ENCODE data around the gene CDC73.
"Not testable (repeated sequence)": the region's sequence is repeated elsewhere in the genome, so short reads cannot be mapped to it uniquely, and the experiment has no call there.

Gene CDC73

GRCh38 chr1:193113258-193113991 is 8.4 kb upstream of the CDC73 start:
- no peak for DNase-seq
- in situ Hi-C loops (cut with MboI; ENCODE audit: low pct_unique_long_range_greater_than_20kb, low sequenced_read_pairs), result no loop called here

GRCh38 chr1:193113992-193114332 is 7.9 kb upstream of the CDC73 start:
- no peak for DNase-seq
- in situ Hi-C loops (cut with MboI; ENCODE audit: low pct_unique_long_range_greater_than_20kb, low sequenced_read_pairs), result no loop called here

GRCh38 chr1:193114485-193115095 is 7.2 kb upstream of the CDC73 start:
- no peak for DNase-seq
- in situ Hi-C loops (cut with MboI; ENCODE audit: low pct_unique_long_range_greater_than_20kb, low sequenced_read_pairs), result no loop called here

DNA sequence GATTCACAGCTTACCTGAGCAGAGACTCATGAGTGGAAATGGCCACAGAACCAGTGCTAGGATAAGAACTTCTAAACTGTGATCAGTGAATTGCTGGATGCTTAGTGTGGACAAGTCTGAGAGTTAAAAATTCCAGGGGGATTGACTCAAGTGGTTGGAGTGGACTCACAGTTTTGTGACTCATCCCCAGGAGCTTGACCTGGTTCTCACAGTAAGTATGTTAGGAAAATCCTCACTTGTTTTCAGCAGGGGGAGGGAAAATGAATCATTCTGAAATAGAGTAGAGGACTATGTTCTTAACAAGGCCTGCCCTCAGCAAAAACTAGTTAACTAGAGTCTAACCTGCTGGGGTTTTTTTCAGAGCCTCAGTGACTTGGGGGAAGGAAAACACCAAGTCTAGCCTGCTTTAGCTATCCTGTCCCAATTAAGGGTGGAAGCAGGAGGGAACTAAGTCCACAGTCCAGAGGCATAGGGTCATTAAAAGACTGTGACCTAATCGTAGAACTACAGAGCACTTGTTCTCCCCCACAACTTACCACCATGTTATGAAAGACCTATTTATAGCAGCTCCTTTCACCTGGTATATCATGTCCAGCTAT is 6.1 kb upstream of the CDC73 start:
- DNase-seq, result no peak
- in situ Hi-C loops (cut with MboI; ENCODE audit: low pct_unique_long_range_greater_than_20kb, low sequenced_read_pairs), result no loop called here

GRCh38 chr1:193117167-193117566 is 4.7 kb upstream of the CDC73 start:
- DNase-seq; in situ Hi-C loops (cut with MboI; ENCODE audit: low pct_unique_long_range_greater_than_20kb, low sequenced_read_pairs): not testable (repeated sequence)

DNA sequence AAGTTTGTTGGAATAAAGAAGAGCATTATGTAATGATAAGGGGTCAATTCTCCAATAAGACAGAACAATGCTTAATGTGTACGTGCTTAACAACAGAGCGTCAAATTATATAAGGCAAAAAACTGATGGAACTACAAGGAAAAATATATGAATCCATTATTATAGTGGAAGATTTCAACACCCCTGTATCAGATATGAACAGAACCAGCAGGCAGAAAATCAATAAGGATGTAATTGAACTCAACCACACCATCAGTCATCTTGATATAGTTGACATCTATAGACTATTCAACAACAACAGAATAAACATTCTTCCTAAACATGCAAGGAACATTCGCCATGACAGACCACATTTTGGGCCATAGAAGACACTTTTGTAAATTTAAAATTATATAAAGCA is 3.6 kb upstream of the CDC73 start:
- in situ Hi-C loops (cut with MboI; ENCODE audit: low pct_unique_long_range_greater_than_20kb, low sequenced_read_pairs), result no loop called here
- no peak for DNase-seq

DNA sequence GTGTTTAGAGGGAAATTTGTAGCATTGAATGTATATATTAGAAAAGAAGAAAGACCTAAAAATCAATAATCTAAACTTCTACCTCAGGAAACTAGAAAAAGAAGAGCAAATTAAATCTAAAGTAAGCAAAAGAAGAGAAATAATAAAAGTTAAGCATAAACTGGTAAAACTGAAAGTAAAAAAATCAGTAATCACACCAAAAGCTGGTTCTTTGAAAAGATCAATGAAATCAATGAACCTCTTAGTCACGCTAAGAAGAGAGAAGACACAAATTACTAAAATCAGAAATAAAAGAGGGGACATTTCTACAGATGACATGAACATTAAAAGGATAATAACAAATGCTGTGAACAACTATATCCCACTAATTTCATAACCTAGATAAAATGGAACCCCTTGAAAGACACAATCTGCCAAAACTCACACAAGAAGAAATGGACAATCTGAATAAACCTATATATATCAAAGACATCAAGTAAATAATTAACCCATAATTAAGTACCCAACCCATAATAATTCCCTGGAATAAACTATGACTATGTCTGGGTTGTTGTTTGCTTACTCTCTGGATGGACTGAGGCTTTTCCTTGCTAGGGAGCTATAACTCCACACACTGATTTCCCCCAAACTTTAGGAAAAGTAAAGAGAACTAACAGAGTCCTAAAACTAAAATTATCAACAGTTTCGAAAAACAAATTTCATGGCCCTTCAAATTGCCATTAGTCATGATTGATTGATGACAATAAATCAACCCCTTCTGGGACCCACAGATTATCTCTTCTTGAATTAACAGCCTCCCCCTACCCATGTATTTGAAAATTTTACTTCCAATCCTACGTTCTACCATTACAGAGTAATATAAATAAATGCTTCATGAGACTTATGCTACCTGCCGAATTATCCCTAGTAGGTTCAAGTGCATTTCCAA is 2.8 kb upstream of the CDC73 start:
- no peak for DNase-seq
- in situ Hi-C loops (cut with MboI; ENCODE audit: low pct_unique_long_range_greater_than_20kb, low sequenced_read_pairs), result no loop called here

GRCh38 chr1:193120604-193121166 is 1.1 kb upstream of the CDC73 start:
- in situ Hi-C loops (cut with MboI; ENCODE audit: low pct_unique_long_range_greater_than_20kb, low sequenced_read_pairs), result no loop called here
- DNase-seq, result no peak

DNA sequence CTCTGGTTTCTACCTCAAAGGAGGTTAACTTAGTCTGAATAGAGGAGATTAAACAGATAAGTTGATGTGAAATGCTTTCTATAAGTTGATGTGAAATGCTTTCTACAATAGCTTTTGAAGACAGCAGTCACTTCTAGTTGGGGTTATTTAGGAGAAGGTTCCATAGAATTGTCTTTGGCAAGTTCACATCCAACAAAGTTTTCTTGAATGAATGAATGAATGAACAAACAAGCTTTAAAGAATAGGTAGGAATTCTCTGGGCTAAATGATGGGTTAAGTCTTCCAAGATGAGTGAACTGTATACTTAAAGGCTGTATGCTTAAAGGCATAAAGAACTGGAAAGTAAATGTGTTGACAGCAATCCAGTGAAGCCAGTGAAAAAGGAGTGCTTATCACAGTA is 1.9 kb downstream of the CDC73 start:
- in situ Hi-C loops (cut with MboI; ENCODE audit: low pct_unique_long_range_greater_than_20kb, low sequenced_read_pairs), result no loop called here
- DNase-seq, result peak; percentile 13

DNA sequence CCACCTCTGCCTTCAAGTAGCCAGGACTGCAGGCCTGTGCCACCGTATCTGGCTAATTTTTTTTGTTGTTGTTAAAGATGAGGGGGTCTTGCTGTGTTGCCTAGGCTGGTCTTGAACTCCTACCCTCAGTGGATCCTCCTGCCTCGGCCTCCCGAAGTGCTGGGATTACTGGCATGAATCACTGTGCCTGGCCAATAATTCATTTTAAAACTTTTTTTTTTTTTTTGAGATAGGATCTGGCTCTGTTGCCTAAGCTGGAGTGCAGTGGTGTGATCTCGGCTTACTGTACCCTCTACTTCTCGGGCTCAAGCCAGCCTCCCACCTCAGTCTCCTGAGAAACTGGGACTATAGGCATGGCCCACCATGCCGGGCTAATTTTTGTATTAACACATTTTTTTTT is 3.5 kb downstream of the CDC73 start:
- DNase-seq, result no peak

DNA sequence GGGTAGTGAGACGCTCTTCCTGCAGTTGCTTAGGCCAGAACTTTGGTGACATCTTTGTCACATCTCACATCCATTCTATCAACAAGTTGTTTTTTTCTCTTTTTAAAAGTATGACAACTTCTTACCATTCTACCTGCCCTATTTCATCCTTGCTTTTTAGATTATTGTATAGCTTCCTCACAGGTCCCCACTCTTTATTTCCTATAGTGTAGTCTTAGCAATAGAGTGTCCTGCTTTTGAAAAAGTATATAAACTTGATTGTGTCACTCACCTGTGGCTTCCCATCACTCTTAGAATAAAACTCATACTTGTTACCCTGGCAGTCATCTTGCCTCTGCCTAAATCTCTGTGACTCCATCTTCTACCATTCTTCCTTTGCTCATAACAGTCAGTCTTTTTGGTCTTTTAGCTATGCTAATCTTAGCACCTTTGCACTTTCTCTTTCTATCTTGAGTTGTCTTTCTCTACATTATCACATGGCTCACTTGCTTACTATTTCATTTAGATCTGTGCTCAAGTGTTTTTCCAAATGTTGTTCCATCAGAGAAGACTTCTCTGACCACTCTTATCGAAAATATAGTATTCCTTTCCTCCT is 9.5 kb downstream of the CDC73 start:
- in situ Hi-C loops (cut with MboI; ENCODE audit: low pct_unique_long_range_greater_than_20kb, low sequenced_read_pairs), result no loop called here
- DNase-seq, result no peak

More for the DNA sequence above, 3.5 kb downstream of the CDC73 start:
- in situ Hi-C loops (cut with MboI; ENCODE audit: low pct_unique_long_range_greater_than_20kb, low sequenced_read_pairs), result no loop called here

- no peak for DNase-seq
- in situ Hi-C loops (cut with MboI; ENCODE audit: low pct_unique_long_range_greater_than_20kb, low sequenced_read_pairs), result no loop called here
These were observed 18.4 kb downstream of the CDC73 start for GRCh38 chr1:193140254-193140653.

- DNase-seq, result no peak
- in situ Hi-C loops (cut with MboI; ENCODE audit: low pct_unique_long_range_greater_than_20kb, low sequenced_read_pairs), result no loop called here
These were observed 20.0 kb downstream of the CDC73 start for GRCh38 chr1:193141804-193142203.

DNA sequence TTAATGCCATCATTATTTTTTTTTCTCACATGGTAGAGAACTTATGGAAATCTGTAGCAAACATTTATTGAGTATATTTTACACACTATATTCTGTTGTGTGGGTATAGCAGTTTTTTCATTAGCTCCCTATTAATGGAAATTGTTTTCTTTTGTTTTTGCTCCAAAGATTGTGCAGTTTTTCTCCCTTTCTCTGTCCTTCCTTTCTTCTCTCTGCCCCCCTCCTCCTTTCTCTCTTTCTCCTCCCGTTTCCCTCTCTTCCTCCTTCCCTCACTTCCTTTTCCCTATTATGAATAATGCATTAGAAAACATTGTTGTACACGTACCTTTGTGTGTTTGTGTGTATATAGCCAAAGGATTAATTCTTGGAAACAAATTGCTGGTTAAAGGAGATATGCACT is 20.6 kb downstream of the CDC73 start:
- in situ Hi-C loops (cut with MboI; ENCODE audit: low pct_unique_long_range_greater_than_20kb, low sequenced_read_pairs), result no loop called here

DNA sequence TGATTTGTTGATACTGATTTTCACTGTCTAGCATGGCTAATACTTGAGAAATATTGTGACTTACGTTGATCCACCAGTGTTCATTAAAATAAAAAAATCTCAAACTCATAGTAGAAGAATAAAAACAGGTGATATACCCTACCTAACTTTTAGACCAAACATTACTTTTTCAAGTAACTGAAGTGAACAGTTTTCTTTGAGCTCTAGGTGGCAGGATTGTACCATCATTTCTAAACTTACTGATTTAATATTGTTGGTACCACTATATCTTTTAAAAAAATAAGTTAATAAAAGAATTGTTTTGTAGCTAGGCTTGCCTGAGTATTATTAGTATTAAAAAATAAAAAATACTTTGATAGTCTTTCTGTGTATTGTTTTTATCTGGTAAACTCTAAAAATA is 21.5 kb downstream of the CDC73 start:
- in situ Hi-C loops (cut with MboI; ENCODE audit: low pct_unique_long_range_greater_than_20kb, low sequenced_read_pairs), result no loop called here
- no peak for DNase-seq

More for the DNA sequence above, 20.6 kb downstream of the CDC73 start:
- DNase-seq, result no peak

GRCh38 chr1:193144361-193144938 is 22.6 kb downstream of the CDC73 start:
- in situ Hi-C loops (cut with MboI; ENCODE audit: low pct_unique_long_range_greater_than_20kb, low sequenced_read_pairs), result no loop called here
- no peak for DNase-seq

DNA sequence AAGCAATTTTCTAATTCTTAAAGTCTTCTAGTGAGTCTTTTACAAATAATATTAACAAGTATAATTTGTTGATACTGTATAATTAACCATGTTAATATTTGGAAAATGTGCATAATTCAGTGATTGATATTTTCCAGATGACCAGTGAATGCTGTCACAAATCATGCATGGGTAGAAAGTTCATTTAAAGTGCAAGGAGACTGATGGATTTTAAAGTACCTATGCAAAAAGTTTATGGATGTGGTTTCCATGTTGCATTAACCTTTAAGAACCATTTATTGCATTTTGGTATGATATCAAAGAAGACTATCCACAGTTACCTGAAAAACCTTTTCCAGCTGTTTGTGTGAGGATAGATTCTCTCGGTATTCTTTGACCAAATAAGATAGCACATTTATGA is 23.2 kb downstream of the CDC73 start:
- no peak for DNase-seq
- in situ Hi-C loops (cut with MboI; ENCODE audit: low pct_unique_long_range_greater_than_20kb, low sequenced_read_pairs), result no loop called here

DNA sequence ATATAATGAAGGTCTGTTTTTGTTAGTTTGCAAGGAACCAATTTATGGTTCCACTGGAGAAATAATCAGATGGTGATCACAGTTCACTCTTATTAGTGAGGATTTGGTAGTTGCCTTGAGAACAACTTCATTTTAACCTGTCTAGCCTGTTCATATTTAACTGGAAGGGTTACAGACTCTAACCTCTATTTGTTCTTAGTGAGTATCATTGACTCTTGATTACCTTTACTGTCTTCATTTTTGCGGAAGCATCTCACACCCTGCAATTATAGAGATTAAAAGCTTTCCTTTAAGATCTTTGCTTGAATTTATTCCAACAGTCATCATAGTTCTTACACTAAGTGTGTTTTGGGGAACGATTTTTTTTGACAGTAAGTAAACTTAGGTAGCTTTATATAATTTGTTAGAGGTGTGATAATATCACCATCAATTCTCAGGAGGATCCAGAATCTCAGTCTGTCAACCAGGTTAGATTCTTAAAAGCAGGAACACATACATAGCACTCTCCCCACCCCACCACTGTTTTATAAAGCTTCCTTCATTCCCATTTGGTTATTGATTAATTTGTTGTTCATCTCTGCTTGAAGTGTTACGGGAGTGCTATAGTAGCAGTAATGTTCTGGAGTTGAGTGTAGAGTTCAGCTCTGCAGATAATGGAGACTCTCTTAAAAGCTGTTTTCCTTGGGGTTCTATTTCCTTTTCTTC is 34.4 kb downstream of the CDC73 start:
- DNase-seq, result no peak
- in situ Hi-C loops (cut with MboI; ENCODE audit: low pct_unique_long_range_greater_than_20kb, low sequenced_read_pairs), result no loop called here
